GM12865 (cell line): ENCODE measurements around the gene PPP1CC.
"Not testable (repeated sequence)": the region's sequence is repeated elsewhere in the genome, so short reads cannot be mapped to it uniquely, and the experiment has no call there.

Experiments
- DNase-seq: peaks from one replicate; pipeline ENCODE4 v3.0.0; 2010; ENCODE audit warnings: low read depth
- H3K4me3 ChIP-seq: 2 replicates; pipeline ENCODE4 v1.5.1; 2011; ENCODE audit warnings: mild to moderate bottlenecking, low read depth, low read length, control low read depth
- CTCF ChIP-seq: IDR thresholded peaks from 2 replicates; pipeline ENCODE4 v1.5.1; 2011; ENCODE audit warnings: low read length, control low read depth, low read depth, inconsistent platforms; ENCODE audit not compliant: insufficient read depth; ENCODE audit errors: missing control alignments

Gene PPP1CC

DNA sequence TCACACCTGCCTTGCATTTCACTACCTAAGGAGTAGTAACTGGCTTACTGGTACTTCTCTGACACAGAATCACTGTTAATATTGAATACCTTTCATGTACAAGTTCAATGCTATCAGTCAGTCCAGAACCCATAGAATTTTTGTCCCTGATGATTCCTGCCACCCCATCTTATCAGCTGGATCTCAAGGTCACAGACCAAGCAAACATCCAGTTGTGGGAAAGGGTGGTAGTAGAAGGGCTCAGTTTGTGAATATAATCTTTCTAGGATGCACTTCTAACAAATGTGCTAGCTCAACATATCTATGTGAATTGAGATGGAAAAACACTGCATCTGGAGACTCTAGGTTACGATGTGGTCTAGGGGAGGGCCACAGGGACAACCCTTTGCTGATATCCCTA lies 14.1 kb downstream of the PPP1CC start:
- no peak for DNase-seq
- no peak overlapping the region for H3K4me3 ChIP-seq
- TF ChIP-seq CTCF: no peak

GRCh38 chr12:110726708-110727369 lies 15.9 kb downstream of the PPP1CC start:
- no peak for DNase-seq
- TF ChIP-seq CTCF: no peak

GRCh38 chr12:110726028-110726427 lies 16.7 kb downstream of the PPP1CC start:
- no peak overlapping the region for H3K4me3 ChIP-seq
- no peak for DNase-seq
- no peak for TF ChIP-seq CTCF

More at GRCh38 chr12:110726708-110727369, 15.9 kb downstream of the PPP1CC start:
- H3K4me3 ChIP-seq: no peak overlapping the region

DNA sequence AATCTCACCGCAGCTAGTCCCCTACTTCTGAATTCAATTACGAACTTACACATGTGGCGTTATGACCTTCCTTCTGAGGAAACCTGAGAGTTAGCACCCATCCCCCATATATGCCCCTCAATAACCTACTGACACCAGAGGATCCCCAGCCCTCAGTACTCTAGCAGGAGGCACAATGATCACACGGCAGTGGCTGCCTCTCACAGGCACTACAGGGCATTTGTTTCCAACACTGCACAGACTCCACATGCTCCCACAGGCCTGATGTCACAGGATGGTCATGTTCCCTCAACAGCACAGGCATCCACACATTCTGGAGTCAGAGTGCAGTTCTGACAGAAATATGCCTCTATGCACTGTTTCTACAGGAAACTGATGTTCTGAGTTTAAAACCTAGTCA lies 17.4 kb downstream of the PPP1CC start:
- DNase-seq: no peak
- H3K4me3 ChIP-seq: no peak overlapping the region
- TF ChIP-seq CTCF: no peak

- DNase-seq, H3K4me3 ChIP-seq: not testable (repeated sequence)
These were observed 19.8 kb downstream of the PPP1CC start for GRCh38 chr12:110722892-110723291.

DNA sequence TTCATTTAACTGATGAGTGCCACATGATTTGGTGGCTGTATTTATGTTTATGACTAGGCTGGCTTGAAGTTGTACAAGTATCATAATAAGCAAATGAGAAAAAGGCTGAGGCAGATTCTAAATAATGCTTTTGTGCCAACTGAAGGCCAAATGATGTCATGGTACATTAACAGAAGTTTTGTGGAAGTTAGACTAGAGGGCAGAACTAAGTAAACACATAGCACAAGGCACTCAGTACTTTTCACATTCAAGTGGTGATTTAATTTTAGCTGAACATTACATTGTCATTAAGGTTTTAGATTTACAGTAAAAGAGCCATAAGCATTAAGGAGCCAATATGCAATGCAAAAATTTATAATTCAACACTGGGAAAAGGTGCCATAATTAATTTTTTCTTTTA lies 21.1 kb downstream of the PPP1CC start:
- H3K4me3 ChIP-seq: no peak overlapping the region
- TF ChIP-seq CTCF: no peak
- DNase-seq: no peak

GRCh38 chr12:110720516-110720915 lies 22.2 kb downstream of the PPP1CC start:
- TF ChIP-seq CTCF: no peak
- DNase-seq: no peak

More at GRCh38 chr12:110720516-110720915, 22.2 kb downstream of the PPP1CC start:
- no peak overlapping the region for H3K4me3 ChIP-seq
